Suprapubic skin (tissue), 4 donors: ENCODE results near the gene IL1RAPL2.

Experiments
- CTCF ChIP-seq, 2 donors: fragments of 200-600 bp in 1 of 2; fragments of 450-650 bp in 1 of 2; sonication (generic) in 1 of 2; IDR thresholded peaks; one replicate each; pipeline ENCODE4 v1.5.1; 2016 to 2019; ENCODE audit warnings: antibody characterized with exemption in 2 of 2, mild to moderate bottlenecking in 1 of 2, moderate library complexity in 1 of 2
- POLR2A ChIP-seq, 2 donors: fragments of 450-650 bp; IDR thresholded peaks; one replicate each; pipeline ENCODE4 v1.6.1; 2017; ENCODE audit warnings: antibody characterized with exemption in 2 of 2, mild to moderate bottlenecking in 2 of 2, moderate library complexity in 2 of 2
- POLR2AphosphoS5 ChIP-seq, 3 donors: sonication (generic); formaldehyde crosslinking; IDR thresholded peaks; one replicate each; pipeline ENCODE4 v1.6.1; 2017; ENCODE audit warnings: antibody characterized with exemption in 3 of 3

GRCh38 chrX:105706041-105706440 is 1140.0 kb downstream of the IL1RAPL2 start:
- no peak for TF ChIP-seq CTCF (IDR thresholded peaks at IDR 0.05)
- TF ChIP-seq POLR2A (IDR thresholded peaks at IDR 0.05) = no peak
- TF ChIP-seq POLR2AphosphoS5 (IDR thresholded peaks at IDR 0.05) = no peak
